CD4-positive, alpha-beta T cell treated with Interleukin-4 for 4 hours (primary cell): Measurements from ENCODE around the gene ZFP91.
"Not testable (repeated sequence)": the region's sequence is repeated elsewhere in the genome, so short reads cannot be mapped to it uniquely, and the experiment has no call there.

Experiments
- DNase-seq: peaks from one replicate; pipeline ENCODE4 v3.0.0-alpha.2; 2020

The ZFP91 gene, protein sequence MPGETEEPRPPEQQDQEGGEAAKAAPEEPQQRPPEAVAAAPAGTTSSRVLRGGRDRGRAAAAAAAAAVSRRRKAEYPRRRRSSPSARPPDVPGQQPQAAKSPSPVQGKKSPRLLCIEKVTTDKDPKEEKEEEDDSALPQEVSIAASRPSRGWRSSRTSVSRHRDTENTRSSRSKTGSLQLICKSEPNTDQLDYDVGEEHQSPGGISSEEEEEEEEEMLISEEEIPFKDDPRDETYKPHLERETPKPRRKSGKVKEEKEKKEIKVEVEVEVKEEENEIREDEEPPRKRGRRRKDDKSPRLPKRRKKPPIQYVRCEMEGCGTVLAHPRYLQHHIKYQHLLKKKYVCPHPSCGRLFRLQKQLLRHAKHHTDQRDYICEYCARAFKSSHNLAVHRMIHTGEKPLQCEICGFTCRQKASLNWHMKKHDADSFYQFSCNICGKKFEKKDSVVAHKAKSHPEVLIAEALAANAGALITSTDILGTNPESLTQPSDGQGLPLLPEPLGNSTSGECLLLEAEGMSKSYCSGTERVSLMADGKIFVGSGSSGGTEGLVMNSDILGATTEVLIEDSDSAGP

GRCh38 chr11:58578635-58579191, at the start of gene ZFP91:
Gene ZFP91, plus strand, starts transcription at chr11:58579063. Its CDS starts 219 bp downstream, at chr11:58579282.
- DNase-seq, result peak; percentile 98

DNA sequence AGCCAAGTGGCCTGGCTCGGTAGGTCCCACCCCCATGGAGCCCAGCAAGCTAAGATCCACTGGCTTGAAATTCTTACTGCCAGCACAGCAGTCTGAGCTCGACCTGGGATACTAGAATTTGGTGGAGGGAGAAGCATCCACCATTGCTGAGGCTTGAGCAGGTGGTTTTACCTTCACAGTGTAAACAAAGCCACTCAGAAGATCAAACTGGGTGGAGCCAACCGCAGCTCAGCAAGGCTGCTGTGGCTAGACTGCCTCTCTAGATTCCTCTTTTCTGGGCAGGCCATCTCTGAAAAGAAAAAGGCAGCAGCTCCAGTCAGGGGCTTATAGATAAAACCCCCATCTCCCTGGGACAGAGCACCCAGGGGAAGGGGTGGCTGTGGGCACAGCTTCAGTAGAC, 48.6 kb upstream of the ZFP91 start:
- DNase-seq, result peak; percentile 57

GRCh38 chr11:58531865-58532341, 47.0 kb upstream of the ZFP91 start:
- no peak for DNase-seq

DNA sequence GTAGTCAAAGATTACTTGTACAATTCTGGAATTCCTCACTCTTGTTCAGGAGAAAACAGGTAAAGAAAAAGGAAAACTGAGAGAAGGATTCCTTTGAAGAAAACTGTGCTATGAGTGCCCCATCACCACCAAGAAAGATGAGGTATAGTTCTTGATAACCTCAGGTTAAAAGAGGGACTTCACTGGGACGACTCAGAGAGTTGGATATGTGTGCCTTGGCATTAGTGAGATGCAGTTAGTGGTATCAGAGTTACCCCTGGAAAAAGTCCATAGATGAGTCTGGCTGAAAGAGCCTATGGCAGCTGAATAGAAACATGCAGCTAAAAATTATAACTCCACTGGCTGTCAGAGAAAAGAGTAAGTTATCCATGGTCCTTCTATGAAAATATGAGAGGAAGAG, 32.0 kb upstream of the ZFP91 start:
- DNase-seq, result no peak

GRCh38 chr11:58549644-58550043, 29.2 kb upstream of the ZFP91 start:
- no peak for DNase-seq

DNA sequence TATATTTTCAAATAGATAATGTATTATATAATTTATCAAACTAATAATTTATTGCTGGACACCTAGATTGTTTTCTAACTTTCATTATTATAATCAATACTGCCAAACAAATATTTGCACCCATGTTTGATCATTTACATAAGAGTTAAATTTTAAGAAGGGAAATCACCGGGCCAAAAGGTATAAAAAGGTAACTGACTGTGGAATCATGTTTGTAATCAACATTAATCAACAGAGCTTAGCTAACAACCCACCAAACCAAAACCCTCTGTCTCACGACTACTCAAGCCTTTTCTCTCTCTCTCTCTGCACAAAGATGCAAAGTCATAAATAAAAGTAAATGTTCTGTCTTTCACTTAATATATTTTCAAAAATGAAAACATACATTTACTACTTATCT, 18.0 kb upstream of the ZFP91 start:
- no peak for DNase-seq

DNA sequence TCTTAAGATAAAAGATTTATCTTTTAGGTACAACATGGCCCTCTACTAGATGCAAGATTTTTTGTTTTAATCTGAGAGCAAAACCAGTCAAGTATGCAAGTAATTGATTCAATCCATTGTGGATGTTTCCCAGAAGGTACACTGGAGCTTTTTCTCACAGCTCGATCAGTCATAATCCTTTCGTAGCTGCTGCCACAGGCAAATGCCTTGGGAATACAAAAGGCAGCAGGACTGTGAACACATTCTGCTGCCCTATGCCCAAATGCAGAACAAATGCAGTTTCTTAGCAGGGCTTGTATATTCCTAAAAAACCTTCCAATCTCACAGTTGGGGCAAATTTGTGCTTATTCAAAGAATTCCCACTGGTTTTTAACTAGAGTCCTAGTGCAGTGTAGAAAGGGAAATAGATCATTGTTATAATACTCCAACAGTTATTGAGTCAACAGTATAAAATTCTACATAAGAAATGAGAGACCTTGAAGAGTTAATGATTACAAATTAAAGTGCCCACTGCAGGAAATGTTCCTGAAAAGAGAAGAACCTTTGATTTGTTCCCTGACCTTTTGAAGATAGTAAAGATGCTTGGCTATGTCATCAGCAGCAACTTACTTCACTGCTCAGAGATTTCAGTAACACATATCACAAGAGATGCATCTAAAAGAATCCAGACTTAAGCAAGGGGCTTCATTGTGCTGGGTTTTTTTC, 17.3 kb upstream of the ZFP91 start:
- DNase-seq, result no peak

GRCh38 chr11:58562375-58562800, 16.5 kb upstream of the ZFP91 start:
- peak; percentile 37 for DNase-seq

- peak; percentile 8 for DNase-seq
Measured at GRCh38 chr11:58564231-58564630, 14.6 kb upstream of the ZFP91 start.

GRCh38 chr11:58567889-58568512, 10.9 kb upstream of the ZFP91 start:
- peak; percentile 78 for DNase-seq

- not testable (repeated sequence) for DNase-seq
Measured at GRCh38 chr11:58572906-58573305, 6.0 kb upstream of the ZFP91 start.

- DNase-seq, result peak; percentile 79
Measured at GRCh38 chr11:58573451-58574104, 5.3 kb upstream of the ZFP91 start.

DNA sequence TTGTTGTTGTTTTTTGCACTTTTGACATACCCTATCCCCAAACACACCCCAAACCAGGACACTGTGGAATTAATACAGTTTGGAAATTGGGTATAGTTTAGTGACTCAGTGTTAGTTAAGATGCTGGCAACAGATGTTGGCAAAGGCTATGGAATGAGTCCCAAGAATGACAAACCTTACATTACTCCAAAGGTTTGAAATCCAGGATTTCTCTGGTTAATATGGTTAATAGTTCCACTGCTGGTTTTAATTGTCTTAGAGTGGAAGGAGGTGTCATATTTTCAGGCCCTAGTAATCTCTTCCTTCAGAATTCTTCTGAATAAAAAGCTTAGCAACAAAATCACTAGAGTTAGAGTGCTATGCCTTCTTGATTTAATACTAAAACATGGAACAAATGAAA, 4.0 kb upstream of the ZFP91 start:
- no peak for DNase-seq

DNA sequence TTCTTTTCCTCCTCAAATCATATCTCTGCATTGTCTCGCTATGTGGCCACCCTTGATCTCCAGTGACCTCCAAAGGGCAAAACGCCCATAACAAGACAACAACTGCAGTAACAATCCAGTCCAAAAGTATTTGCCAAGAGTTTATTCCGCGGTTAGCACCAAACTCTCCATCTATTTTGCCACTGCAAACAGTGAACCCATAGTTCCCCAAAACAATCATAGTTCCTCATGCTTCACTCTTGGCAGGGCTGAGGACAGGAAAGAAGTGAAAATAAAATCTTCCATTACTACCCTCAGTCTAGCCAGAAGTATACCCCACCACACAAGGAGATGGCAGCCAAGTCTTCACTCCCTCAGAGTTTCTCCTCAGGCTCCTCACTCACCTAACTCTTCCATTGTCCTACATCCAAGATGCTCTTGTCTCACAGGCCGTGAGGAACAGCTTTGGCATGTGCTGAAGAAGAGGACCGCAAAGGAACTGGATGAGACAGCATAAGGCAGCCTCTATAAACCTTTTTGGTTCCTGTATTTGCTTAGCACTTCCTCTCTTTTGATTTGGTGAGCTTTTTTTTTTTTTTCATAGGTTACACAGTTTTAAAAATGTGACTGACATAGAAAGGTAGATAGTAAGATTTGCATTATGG, 3.4 kb upstream of the ZFP91 start, which contains the start of gene LPXN:
TSS of gene LPXN (minus strand) at position 480 of the 644 bp plus-strand sequence. CDS start at position 396, 84 bp downstream.
- DNase-seq, result peak; percentile 67

- DNase-seq, result peak; percentile 5
Measured at GRCh38 chr11:58576887-58577471, 1.9 kb upstream of the ZFP91 start.

GRCh38 chr11:58577555-58578135, 1.2 kb upstream of the ZFP91 start:
- DNase-seq, result peak; percentile 89

GRCh38 chr11:58578136-58578634, 678 bp upstream of the ZFP91 start:
- peak; percentile 96 for DNase-seq

DNA sequence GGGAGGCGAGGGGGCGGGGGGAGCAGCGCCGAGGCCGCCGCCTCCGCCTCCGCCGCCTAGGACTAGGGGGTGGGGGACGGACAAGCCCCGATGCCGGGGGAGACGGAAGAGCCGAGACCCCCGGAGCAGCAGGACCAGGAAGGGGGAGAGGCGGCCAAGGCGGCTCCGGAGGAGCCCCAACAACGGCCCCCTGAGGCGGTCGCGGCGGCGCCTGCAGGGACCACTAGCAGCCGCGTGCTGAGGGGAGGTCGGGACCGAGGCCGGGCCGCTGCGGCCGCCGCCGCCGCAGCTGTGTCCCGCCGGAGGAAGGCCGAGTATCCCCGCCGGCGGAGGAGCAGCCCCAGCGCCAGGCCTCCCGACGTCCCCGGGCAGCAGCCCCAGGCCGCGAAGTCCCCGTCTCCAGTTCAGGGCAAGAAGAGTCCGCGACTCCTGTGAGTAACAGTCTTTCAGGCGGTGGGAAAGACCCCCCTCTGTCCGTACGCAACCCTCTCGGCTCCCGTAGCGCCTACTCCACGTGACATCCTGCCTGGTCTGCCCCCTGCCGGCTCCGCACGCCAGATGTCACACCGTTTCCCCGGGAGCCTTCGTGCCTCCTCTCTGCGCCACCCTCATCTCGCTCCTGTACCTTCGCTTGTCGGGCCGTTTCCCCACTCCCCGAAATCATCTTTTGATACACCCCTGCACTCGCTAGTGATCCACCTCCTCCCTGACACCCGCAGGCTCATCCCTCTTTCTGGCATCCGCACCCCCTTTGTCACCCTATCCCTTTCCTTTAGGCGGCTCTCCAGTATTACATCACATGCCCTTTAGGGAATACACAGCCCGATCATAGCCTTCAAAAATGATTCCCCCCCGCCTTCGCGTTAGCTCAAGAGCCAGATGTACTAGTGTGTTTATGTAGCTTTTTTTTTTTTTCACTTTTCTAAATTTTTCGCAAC, 598 bp downstream of the ZFP91 start:
- DNase-seq, result peak; percentile 93

DNA sequence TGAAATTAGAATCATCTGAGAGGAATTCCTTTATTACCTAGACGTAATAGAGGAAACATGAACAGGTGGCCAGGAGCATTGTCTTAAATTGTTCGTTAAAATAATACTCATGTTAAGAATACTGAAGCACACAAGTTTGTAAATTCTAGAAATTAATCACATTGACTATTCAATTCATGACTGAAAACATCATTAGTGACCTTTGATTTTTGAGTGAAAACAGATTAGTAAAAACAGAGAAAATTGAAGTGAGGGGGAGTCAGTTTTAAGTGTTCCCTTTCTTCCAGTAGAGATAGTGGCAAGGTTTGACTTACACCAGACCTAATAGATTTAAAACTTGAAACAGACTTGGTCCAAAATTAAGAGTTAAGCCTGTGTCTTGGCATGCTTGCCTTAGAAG, 1.4 kb downstream of the ZFP91 start:
- DNase-seq, result no peak
